Ishikawa (cell line): Measurements from ENCODE around the gene PRM1.

ENCODE experiments used
- CEBPB ChIP-seq: IDR thresholded peaks from 2 replicates; pipeline ENCODE4 v1.6.1; 2012
- CREB1 ChIP-seq: IDR thresholded peaks from 2 replicates; pipeline ENCODE4 v1.6.1; 2012; ENCODE audit warnings: low read depth
- EGR1 ChIP-seq: IDR thresholded peaks from 2 replicates; pipeline ENCODE4 v1.6.1; 2012
- EP300 ChIP-seq: IDR thresholded peaks from 2 replicates; pipeline ENCODE4 v1.6.1; 2012; ENCODE audit warnings: borderline replicate concordance
- FOXM1 ChIP-seq: IDR thresholded peaks from 2 replicates; pipeline ENCODE4 v1.6.1; 2012; ENCODE audit warnings: low read depth, borderline replicate concordance
- MAX ChIP-seq: IDR thresholded peaks from 2 replicates; pipeline ENCODE4 v1.6.1; 2012
- NFIC ChIP-seq: IDR thresholded peaks from 2 replicates; pipeline ENCODE4 v1.6.1; 2012
- RAD21 ChIP-seq: IDR thresholded peaks from 2 replicates; pipeline ENCODE4 v1.6.1; 2012; ENCODE audit warnings: low read depth
- REST ChIP-seq: IDR thresholded peaks from 2 replicates; pipeline ENCODE4 v1.6.1; 2012; ENCODE audit warnings: low read depth, mild to moderate bottlenecking
- TAF1 ChIP-seq: IDR thresholded peaks from 2 replicates; pipeline ENCODE4 v1.6.1; 2012; ENCODE audit warnings: low read depth, mild to moderate bottlenecking
- TCF12 ChIP-seq: IDR thresholded peaks from 2 replicates; pipeline ENCODE4 v1.6.1; 2012; ENCODE audit warnings: low read depth
- TEAD4 ChIP-seq: IDR thresholded peaks from 2 replicates; pipeline ENCODE4 v1.6.1; 2012
- USF1 ChIP-seq: IDR thresholded peaks from 2 replicates; pipeline ENCODE4 v1.6.1; 2012
- YY1 ChIP-seq: IDR thresholded peaks from 2 replicates; pipeline ENCODE4 v1.6.1; 2012; ENCODE audit warnings: low read depth
- ZBTB7A ChIP-seq: IDR thresholded peaks from 2 replicates; pipeline ENCODE4 v1.6.1; 2012; ENCODE audit warnings: low read depth

The PRM1 gene

GRCh38 chr16:11251525-11252481, 29.3 kb downstream of the PRM1 start:
- no peak for TF ChIP-seq RAD21
- no peak for TF ChIP-seq ZBTB7A
- no peak for TF ChIP-seq FOXM1
- TF ChIP-seq CREB1 = no peak
- TF ChIP-seq EGR1 = no peak
- TF ChIP-seq REST = no peak
- no peak for TF ChIP-seq YY1

- TF ChIP-seq ZBTB7A = no peak
- TF ChIP-seq CREB1 = no peak
- TF ChIP-seq EGR1 = no peak
- no peak for TF ChIP-seq TEAD4
- no peak for TF ChIP-seq FOXM1
- TF ChIP-seq TCF12 = no peak
Measured at GRCh38 chr16:11250786-11251524, 30.2 kb downstream of the PRM1 start.

- TF ChIP-seq REST (no peak), EP300 (peak; percentile 36; the same call in 1 of the 2 replicates), USF1 (peak; percentile 70), YY1 (no peak), CEBPB (no peak), NFIC (peak; percentile 34; the same call in 1 of the 2 replicates), MAX (peak; percentile 92), TEAD4 (peak; percentile 54; the same call in 1 of the 2 replicates), ZBTB7A (no peak)
Measured at GRCh38 chr16:11250091-11250785, 30.9 kb downstream of the PRM1 start.

GRCh38 chr16:11249233-11250061, 31.7 kb downstream of the PRM1 start:
- no peak for TF ChIP-seq USF1
- TF ChIP-seq NFIC = no peak
- TF ChIP-seq TEAD4 = no peak
- TF ChIP-seq EP300 = no peak
- no peak for TF ChIP-seq TAF1

- TF ChIP-seq YY1 = no peak
- TF ChIP-seq CREB1 = no peak
- no peak for TF ChIP-seq RAD21
- TF ChIP-seq FOXM1 = no peak
- TF ChIP-seq NFIC = no peak
- no peak for TF ChIP-seq EP300
- no peak for TF ChIP-seq REST
- TF ChIP-seq MAX = no peak
- TF ChIP-seq USF1 = no peak
- TF ChIP-seq TAF1 = no peak
- no peak for TF ChIP-seq TCF12
- TF ChIP-seq TEAD4 = no peak
- TF ChIP-seq EGR1 = no peak
- TF ChIP-seq ZBTB7A = no peak
- no peak for TF ChIP-seq CEBPB
Measured at GRCh38 chr16:11248133-11248532, 33.0 kb downstream of the PRM1 start.
